IMR-90 (cell line): ENCODE measurements around the gene CTSC. TPM values are rescaled to one million over a fixed set of nuclear protein-coding genes. Genes with fewer than 3 reads are reported as not detected.

Experiments used
- ATAC-seq: fragments of 200-7000 bp; cut with Tn5 transposase; 2 replicates; pipeline ENCODE4 v1.9.1; 2020; ENCODE audit warnings: low read depth, mild to moderate bottlenecking, moderate library complexity
- BruUV-seq: library from RNA; stranded (reverse); fragments of 400-500 nt; replicated peaks from 2 replicates; lab custom pipeline; 2021; lab: Mats Ljungman, UMichigan
- CTCF ChIA-PET: fragments of 300-600 bp; formaldehyde crosslinking; extraction: SDS; loops from one replicate; lab custom pipeline; 2021; ENCODE audit warnings: antibody characterized with exemption; lab: Yijun Ruan, JAX
- POLR2A ChIA-PET: fragments of 300-600 bp; sonication (Branson Sonifier 250); formaldehyde crosslinking; loops from one replicate; lab custom pipeline; 2022; ENCODE audit warnings: antibody characterized with exemption; ENCODE audit not compliant: unreplicated experiment; lab: Charles Lee
- DNase-seq: peaks from one replicate; pipeline ENCODE4 v3.0.0; 2013
- H2AFZ ChIP-seq: replicated peaks from 2 replicates; pipeline ENCODE3; 2013; ENCODE audit warnings: low read length, mild to moderate bottlenecking; ENCODE audit not compliant: poor library complexity
- H2AK5ac ChIP-seq: 2 replicates; pipeline ENCODE4 v1.6.1; 2013; ENCODE audit warnings: low read depth, low read length, inconsistent platforms
- H2AK9ac ChIP-seq: replicated peaks from 2 replicates; pipeline ENCODE3; 2013; ENCODE audit warnings: mild to moderate bottlenecking, low read depth, low read length, moderate library complexity; ENCODE audit not compliant: poor library complexity
- H2BK120ac ChIP-seq: 2 replicates; pipeline ENCODE4 v1.6.1; 2013; ENCODE audit warnings: low read depth, low read length, inconsistent platforms
- H2BK15ac ChIP-seq: 3 replicates; pipeline ENCODE4 v1.6.1; 2013; ENCODE audit warnings: low read depth, low read length, inconsistent platforms
- H2BK20ac ChIP-seq: 2 replicates; pipeline ENCODE4 v1.6.1; 2013; ENCODE audit warnings: low read depth, mild to moderate bottlenecking, inconsistent platforms, low read length, moderate library complexity
- H2BK5ac ChIP-seq: 2 replicates; pipeline ENCODE4 v1.6.1; 2013; ENCODE audit warnings: mild to moderate bottlenecking, low read depth, low read length, inconsistent platforms; ENCODE audit not compliant: poor library complexity, severe bottlenecking
- H3K14ac ChIP-seq: replicated peaks from 2 replicates; pipeline ENCODE4 v1.6.1; 2013; ENCODE audit warnings: low read depth, low read length, inconsistent platforms
- H3K18ac ChIP-seq: 2 replicates; pipeline ENCODE4 v1.6.1; 2013; ENCODE audit warnings: low read depth, low read length, control low read depth
- H3K23ac ChIP-seq: 2 replicates; pipeline ENCODE4 v1.6.1; 2013; ENCODE audit warnings: low read depth, low read length, inconsistent platforms
- H3K27ac ChIP-seq: 2 replicates; pipeline ENCODE4 v1.5.1; 2013; ENCODE audit warnings: mild to moderate bottlenecking, control low read depth, low read length; ENCODE audit not compliant: insufficient read depth
- H3K27me3 ChIP-seq: 2 replicates; pipeline ENCODE4 v1.6.1; 2013; ENCODE audit warnings: low read length; ENCODE audit not compliant: control insufficient read depth, insufficient read depth
- H3K36me3 ChIP-seq: 2 replicates; pipeline ENCODE4 v1.6.1; 2013; ENCODE audit warnings: low read length, mixed read lengths; ENCODE audit not compliant: control insufficient read depth, insufficient read depth
- H3K4ac ChIP-seq: 2 replicates; pipeline ENCODE4 v1.6.1; 2013; ENCODE audit warnings: low read depth, low read length, inconsistent platforms
- H3K4me1 ChIP-seq: 2 replicates; pipeline ENCODE4 v1.6.1; 2013; ENCODE audit warnings: low read length, mixed read lengths; ENCODE audit not compliant: control insufficient read depth, insufficient read depth
- H3K4me2 ChIP-seq: 2 replicates; pipeline ENCODE4 v1.6.1; 2013; ENCODE audit warnings: low read depth, mild to moderate bottlenecking, control low read depth, low read length, moderate library complexity
- H3K4me3 ChIP-seq: 2 replicates; pipeline ENCODE4 v1.5.1; 2013; ENCODE audit warnings: low read depth, mild to moderate bottlenecking, control low read depth, low read length, moderate library complexity; ENCODE audit not compliant: insufficient read depth
- H3K56ac ChIP-seq: 2 replicates; pipeline ENCODE4 v1.6.1; 2013; ENCODE audit warnings: low read length, inconsistent platforms; ENCODE audit not compliant: insufficient read depth; ENCODE audit errors: extremely low read depth
- H3K79me1 ChIP-seq, 2 experiments: 2 replicates each; pipeline ENCODE4 v1.6.1; 2013; ENCODE audit warnings: low read length in 2 of 2, inconsistent platforms in 1 of 2, low read depth in 1 of 2
- H3K9ac ChIP-seq: 2 replicates; pipeline ENCODE4 v1.6.1; 2013; ENCODE audit warnings: low read depth, low read length, control low read depth
- H3K9me1 ChIP-seq: 2 replicates; pipeline ENCODE4 v1.6.1; 2013; ENCODE audit warnings: low read length, inconsistent platforms; ENCODE audit not compliant: insufficient read depth
- H3K9me3 ChIP-seq: 2 replicates; pipeline ENCODE4 v1.6.1; 2013; ENCODE audit warnings: low read length; ENCODE audit not compliant: control insufficient read depth, insufficient read depth
- H4K20me1 ChIP-seq: 2 replicates; pipeline ENCODE4 v1.6.1; 2013; ENCODE audit warnings: low read length, inconsistent platforms; ENCODE audit not compliant: insufficient read depth
- H4K5ac ChIP-seq: 2 replicates; pipeline ENCODE4 v1.6.1; 2013; ENCODE audit warnings: mild to moderate bottlenecking, low read depth, low read length, control low read depth
- H4K8ac ChIP-seq, 2 experiments: 2 replicates each; pipeline ENCODE4 v1.6.1; 2013; ENCODE audit warnings: low read depth in 2 of 2, low read length in 2 of 2, control low read depth in 1 of 2, inconsistent platforms in 1 of 2
- H4K91ac ChIP-seq: 2 replicates; pipeline ENCODE4 v1.6.1; 2013; ENCODE audit warnings: low read depth, low read length, inconsistent platforms; ENCODE audit not compliant: insufficient read depth
- BHLHE40 ChIP-seq: fragments of 150-350 bp; IDR thresholded peaks from 2 replicates; pipeline ENCODE4 v1.6.1; 2016; ENCODE audit warnings: mild to moderate bottlenecking, low read depth, low read length
- CEBPB ChIP-seq: IDR thresholded peaks from 2 replicates; pipeline ENCODE4 v1.6.1; 2012; ENCODE audit warnings: low read depth, low read length, improper control_type of control experiment
- CHD1 ChIP-seq: IDR thresholded peaks from 2 replicates; pipeline ENCODE4 v1.6.1; 2012; ENCODE audit warnings: low read depth, low read length, improper control_type of control experiment
- CTCF ChIP-seq: conservative IDR thresholded peaks from 2 replicates; pipeline ENCODE4 v1.5.1; 2012; ENCODE audit warnings: mild to moderate bottlenecking, low read depth, low read length, improper control_type of control experiment
- ELK1 ChIP-seq: fragments of 150-350 bp; IDR thresholded peaks from 2 replicates; pipeline ENCODE4 v1.6.1; 2016; ENCODE audit warnings: low read depth, mild to moderate bottlenecking, low read length, moderate library complexity, borderline replicate concordance
- FOS ChIP-seq: fragments of 150-350 bp; IDR thresholded peaks from 2 replicates; pipeline ENCODE4 v1.6.1; 2016; ENCODE audit warnings: low read depth, low read length
- MXI1 ChIP-seq: IDR thresholded peaks from 2 replicates; pipeline ENCODE4 v1.6.1; 2012; ENCODE audit warnings: low read depth, mild to moderate bottlenecking, low read length, moderate library complexity, borderline replicate concordance
- NFE2L2 ChIP-seq: fragments of 150-350 bp; IDR thresholded peaks from 2 replicates; pipeline ENCODE4 v1.6.1; 2016; ENCODE audit warnings: low read depth, mild to moderate bottlenecking, low read length
- POLR2A ChIP-seq: IDR thresholded peaks from 2 replicates; pipeline ENCODE4 v1.6.1; 2012; ENCODE audit warnings: mild to moderate bottlenecking, low read depth, low read length
- RCOR1 ChIP-seq: IDR thresholded peaks from 2 replicates; pipeline ENCODE4 v1.6.1; 2012; ENCODE audit warnings: mild to moderate bottlenecking, low read length, improper control_type of control experiment; ENCODE audit not compliant: insufficient replicate concordance
- RFX5 ChIP-seq: IDR thresholded peaks from 2 replicates; pipeline ENCODE4 v1.8.0; 2012; ENCODE audit warnings: low read depth, mild to moderate bottlenecking, low read length, moderate library complexity
- SMC3 ChIP-seq: fragments of 150-350 bp; IDR thresholded peaks from 2 replicates; pipeline ENCODE4 v1.6.1; 2016; ENCODE audit warnings: low read depth, mild to moderate bottlenecking, antibody characterized with exemption, low read length, moderate library complexity
- USF2 ChIP-seq: fragments of 150-350 bp; IDR thresholded peaks from 2 replicates; pipeline ENCODE4 v1.6.1; 2017; ENCODE audit warnings: mild to moderate bottlenecking, antibody characterized with exemption, low read length, low read depth
- WGBS, 2 experiments: methylation state at CpG; one replicate each; pipeline versions ENCODE4 v1.1.5 to v1.1.7; 2013; ENCODE audit warnings: missing lambda C conversion rate in 2 of 2; ENCODE audit not compliant: insufficient read length in 1 of 2; ENCODE audit errors: extremely low coverage in 2 of 2; 5-methylcytosine and 5-hydroxymethylcytosine counted together
- dilution Hi-C: fragments of 300-500 bp; cut with HindIII; formaldehyde crosslinking; loops from one replicate; pipeline ENCODE4 v1.14.3; 2018; ENCODE audit warnings: low sequenced_read_pairs; ENCODE audit not compliant: unreplicated experiment
- in situ Hi-C: fragments of 300-500 bp; cut with MboI; formaldehyde crosslinking; loops from 3 replicates; pipeline ENCODE4 v1.14.3; 2019; ENCODE audit warnings: low sequenced_read_pairs, inconsistent platforms, mixed read lengths
- intact Hi-C: fragments of 100-400 bp; cut with micrococcal nuclease; formaldehyde crosslinking; loops from 2 replicates; pipeline ENCODE4 v1.10.0; 2022
- polyA plus RNA-seq, 3 experiments: library from polyadenylated mRNA; depleted of rRNA; stranded (reverse); fragments of >200 nt; gene quantifications; 2 replicates each; pipeline ENCODE4 v1.2.3, GENCODE V29; 2012; ENCODE audit warnings: low replicate concordance in 1 of 3
- total RNA-seq: library from RNA; depleted of rRNA; stranded (reverse); fragments of >200 nt; gene quantifications from 2 replicates; pipeline ENCODE4 v1.2.3, GENCODE V29; 2012

Gene CTSC
- total and polyA plus RNA-seq, 2 of the 4 experiments (the other 2 are of a cell fraction): 208 to 299 TPM

GRCh38 chr11:88363648-88364065 is 26.1 kb upstream of the CTSC start:
- Histone ChIP-seq H3K56ac (no peak overlapping the region), H3K36me3 (no peaks in the 10 kb centered on the region), H2BK5ac (peak overlapping the region; percentile 30), H3K4me2 (no peak overlapping the region), H3K14ac (no peak overlapping the region), H2AK5ac (0 out of 2 replicates have a peak overlapping the region, but pooled peaks have one; percentile 46), H2AK9ac (peak overlapping the region; percentile 52), H3K9ac (no peak overlapping the region), H4K8ac (peak overlapping the region in 1 of 2 experiments; percentile 11; a peak in 1 of 4 replicates), H3K9me1 (peaks cover 2% of the 10 kb centered on the region; the same call in 1 of the 2 replicates), H2BK20ac (no peak overlapping the region), H3K4ac (peak overlapping the region; percentile 22; the same call in 1 of the 2 replicates), H3K27ac (no peak overlapping the region), H3K79me1 (no peaks in the 10 kb centered on the region), H2AFZ (peak overlapping the region; percentile 63), H3K4me1 (peaks cover 6% of the 10 kb centered on the region), H3K23ac (no peak overlapping the region), H3K9me3 (no peaks in the 10 kb centered on the region), H4K5ac (no peak overlapping the region), H3K27me3 (no peaks in the 10 kb centered on the region), H3K4me3 (no peak overlapping the region), H4K91ac (no peak overlapping the region; the same call in 1 of the 2 replicates), H2BK120ac (0 out of 2 replicates have a peak overlapping the region, but pooled peaks have one; percentile 13), H4K20me1 (no peaks in the 10 kb centered on the region), H3K18ac (no peak overlapping the region), H2BK15ac (0 out of 3 replicates have a peak overlapping the region, but pooled peaks have one; percentile 44)
- BruUV-seq: no TSS peak
- no CpG with 5 or more reads among the region's 2 CpGs for WGBS, 2 experiments
- peak; percentile 56 for ATAC-seq
- POLR2A ChIA-PET: no interaction called here
- intact Hi-C loops (no loop called here), in situ Hi-C loops (no loop called here), dilution Hi-C loops (no loop called here)
- DNase-seq: peak; percentile 34
- CTCF ChIA-PET: no interaction called here
- TF ChIP-seq NFE2L2: no peak
- TF ChIP-seq USF2: no peak
- TF ChIP-seq CTCF: no peak
- TF ChIP-seq RCOR1: no peak
- TF ChIP-seq FOS: 0 out of 2 replicates have a peak, but pooled peaks have one; percentile 20
- TF ChIP-seq CHD1: no peak
- no peak for TF ChIP-seq POLR2A
- TF ChIP-seq BHLHE40: no peak
- no peak for TF ChIP-seq ELK1
- TF ChIP-seq RFX5: no peak
- TF ChIP-seq MXI1: no peak
- TF ChIP-seq CEBPB: peak; percentile 80
- TF ChIP-seq SMC3: no peak
